GM12878 (cell line): ENCODE data around the gene MEI1. TPM values are rescaled to one million over a fixed set of nuclear protein-coding genes. Genes with fewer than 3 reads are reported as not detected.

Experiments
- ATAC-seq: fragments of 200-7000 bp; cut with Tn5 transposase; 3 replicates; pipeline ENCODE4 v1.9.1; 2020; ENCODE audit warnings: mild to moderate bottlenecking, moderate library complexity
- BruUV-seq: library from RNA; stranded (reverse); fragments of 400-500 nt; replicated peaks from 2 replicates; lab custom pipeline; 2021; lab: Mats Ljungman, UMichigan
- CTCF ChIA-PET: fragments of 300-600 bp; sonication (Branson Sonifier 250); formaldehyde crosslinking; extraction: SDS; loops from one replicate; lab custom pipeline; 2021; ENCODE audit warnings: inconsistent platforms; lab: Yijun Ruan, JAX
- POLR2A ChIA-PET: fragments of 350-600 bp; formaldehyde crosslinking; extraction: SDS; loops from one replicate; lab custom pipeline; 2021; ENCODE audit warnings: inconsistent platforms; lab: Charles Lee
- RAD21 ChIA-PET: fragments of 300-600 bp; sonication (Branson Sonifier 250); formaldehyde crosslinking; loops from one replicate; lab custom pipeline; 2023; ENCODE audit warnings: antibody characterized with exemption; ENCODE audit not compliant: unreplicated experiment; lab: Charles Lee
- SMC1A ChIA-PET: fragments of 300-600 bp; sonication (Branson Sonifier 250); formaldehyde crosslinking; loops from one replicate; lab custom pipeline; 2023; ENCODE audit not compliant: unreplicated experiment, uncharacterized antibody; lab: Charles Lee
- DNase-seq: peaks from one replicate; pipeline ENCODE4 v3.0.0-alpha.2; 2011; ENCODE audit warnings: low read depth, low spot score
- FAIRE-seq: peaks from 3 replicates; lab custom pipeline; 2011; peaks lifted over from hg19 to GRCh38; lab: Jason Lieb, UNC
- H2AFZ ChIP-seq: 2 replicates; pipeline ENCODE4 v1.6.0; 2011; ENCODE audit warnings: low read depth, low read length, control low read depth; ENCODE audit not compliant: control insufficient read depth
- H3K27ac ChIP-seq: 2 replicates; pipeline ENCODE4 v1.5.1; 2011; ENCODE audit warnings: control low read depth; ENCODE audit not compliant: control insufficient read depth, insufficient read depth
- H3K27me3 ChIP-seq, 2 experiments: replicated peaks in 1 of 2; 2 replicates each; pipeline versions ENCODE4 v1.6.0 to v1.6.1; 2011; ENCODE audit warnings: low read length in 1 of 2; ENCODE audit not compliant: control insufficient read depth in 2 of 2, insufficient read depth in 2 of 2
- H3K36me3 ChIP-seq, 2 experiments: 2 replicates each; pipeline ENCODE4 v1.5.1; 2011; ENCODE audit warnings: low read length in 1 of 2; ENCODE audit not compliant: control insufficient read depth in 2 of 2, insufficient read depth in 2 of 2
- H3K4me1 ChIP-seq: 2 replicates; pipeline ENCODE4 v1.6.1; 2011; ENCODE audit warnings: mild to moderate bottlenecking, low read length, moderate library complexity, mixed read lengths; ENCODE audit not compliant: control insufficient read depth, insufficient read depth
- H3K4me2 ChIP-seq: 2 replicates; pipeline ENCODE4 v1.6.0; 2011; ENCODE audit warnings: control low read depth; ENCODE audit not compliant: control insufficient read depth, insufficient read depth
- H3K4me3 ChIP-seq: fragments of 200-600 bp; sonication (generic); 2 replicates; pipeline ENCODE4 v1.5.1; 2016
- H3K79me2 ChIP-seq: 2 replicates; pipeline ENCODE4 v1.6.0; 2011; ENCODE audit warnings: low read length; ENCODE audit not compliant: control insufficient read depth, insufficient read depth
- H3K9ac ChIP-seq: 2 replicates; pipeline ENCODE4 v1.8.0; 2011; ENCODE audit warnings: low read length, control low read depth, mixed read lengths; ENCODE audit not compliant: control insufficient read depth, insufficient read depth
- H3K9me3 ChIP-seq: replicated peaks from 3 replicates; pipeline ENCODE4 v1.5.1; 2011; ENCODE audit warnings: mild to moderate bottlenecking, low read length; ENCODE audit not compliant: control insufficient read depth, insufficient read depth
- H4K20me1 ChIP-seq: 2 replicates; pipeline ENCODE4 v1.6.0; 2011; ENCODE audit not compliant: control insufficient read depth, insufficient read depth
- BMI1 ChIP-seq: fragments of 450-650 bp; IDR thresholded peaks from 2 replicates; pipeline ENCODE4 v1.6.1; 2016; ENCODE audit warnings: mild to moderate bottlenecking, moderate library complexity, borderline replicate concordance
- EED ChIP-seq: sonication (generic); IDR thresholded peaks from 2 replicates; pipeline ENCODE4 v1.6.1; 2016; ENCODE audit warnings: antibody characterized with exemption, low read depth
- ETV6 ChIP-seq, 2 experiments: fragments of 450-650 bp in 1 of 2; IDR thresholded peaks in 1 of 2; conservative IDR thresholded peaks in 1 of 2; 2 replicates each; pipeline ENCODE4 v1.6.1; 2014; ENCODE audit warnings: antibody characterized with exemption in 1 of 2, borderline replicate concordance in 1 of 2, low read depth in 1 of 2, mild to moderate bottlenecking in 1 of 2, moderate library complexity in 1 of 2
- KLF5 ChIP-seq: fragments of 450-650 bp; IDR thresholded peaks from 2 replicates; pipeline ENCODE4 v1.6.1; 2014; ENCODE audit warnings: mild to moderate bottlenecking; ENCODE audit not compliant: partially characterized antibody
- RAD51 ChIP-seq: fragments of 450-650 bp; IDR thresholded peaks from 2 replicates; pipeline ENCODE4 v1.6.1; 2016; ENCODE audit warnings: moderate library complexity, mild to moderate bottlenecking, inconsistent platforms
- RELA ChIP-seq: fragments of 450-650 bp; IDR thresholded peaks from 2 replicates; pipeline ENCODE4 v1.8.0; 2014; ENCODE audit warnings: borderline replicate concordance; ENCODE audit not compliant: partially characterized antibody
- RFX5 ChIP-seq: IDR thresholded peaks from 2 replicates; pipeline ENCODE4 v1.6.1; 2011; ENCODE audit warnings: low read depth, low read length, improper control_type of control experiment
- STAT1 ChIP-seq: fragments of 450-650 bp; conservative IDR thresholded peaks from 2 replicates; pipeline ENCODE4 v1.6.1; 2014; ENCODE audit warnings: antibody characterized with exemption, mild to moderate bottlenecking
- TAF1 ChIP-seq: IDR thresholded peaks from 2 replicates; pipeline ENCODE4 v1.6.1; 2011; ENCODE audit warnings: mild to moderate bottlenecking, low read depth, low read length, borderline replicate concordance
- WRNIP1 ChIP-seq: IDR thresholded peaks from 2 replicates; pipeline ENCODE4 v1.6.1; 2011; ENCODE audit warnings: low read depth, low read length, improper control_type of control experiment, borderline replicate concordance
- ZNF384 ChIP-seq: IDR thresholded peaks from 2 replicates; pipeline ENCODE4 v1.6.1; 2012; ENCODE audit warnings: low read depth, mild to moderate bottlenecking, low read length, improper control_type of control experiment, borderline replicate concordance
- ZNF622 ChIP-seq: fragments of 450-650 bp; IDR thresholded peaks from 2 replicates; pipeline ENCODE4 v1.6.1; 2017; ENCODE audit warnings: mild to moderate bottlenecking, inconsistent platforms
- WGBS: methylation state at CpG from one replicate; pipeline ENCODE4 v1.1.6; 2016; ENCODE audit warnings: low lambda C conversion rate; ENCODE audit not compliant: insufficient replicate concordance, insufficient coverage; ENCODE audit errors: missing lambda C conversion rate; 5-methylcytosine and 5-hydroxymethylcytosine counted together
- in situ Hi-C: fragments of 300-500 bp; cut with MboI; formaldehyde crosslinking; loops from 9 replicates; pipeline ENCODE4 v1.14.3; 2018; ENCODE audit warnings: mixed read lengths
- intact Hi-C: fragments of 100-400 bp; cut with micrococcal nuclease; formaldehyde crosslinking; loops from one replicate; pipeline ENCODE4 v1.14.2; 2022; ENCODE audit not compliant: unreplicated experiment
- polyA plus RNA-seq, 11 experiments: library from polyadenylated mRNA; depleted of rRNA in 4 of 11; unstranded in 6 of 11; stranded (reverse) in 5 of 11; fragments of >200 nt; fragmentation: Nextera tagmentation in 4 of 11; fragmentation: Illumina TruSeq in 1 of 11; extraction: Ambion mirVana in 4 of 11; extraction: Trizol in 1 of 11; gene quantifications; 1 replicate in 1 of 11; 2 replicates in 10 of 11; pipeline versions ENCODE4 v1.2.1 to v1.2.3, GENCODE V29; 2011 to 2016; ENCODE audit warnings: inconsistent platforms in 2 of 11, missing spikeins in 2 of 11, low read depth in 1 of 11
- total RNA-seq, 4 experiments: library from RNA; depleted of rRNA in 3 of 4; stranded (reverse); fragments of >200 nt in 3 of 4; fragmentation: Illumina TruSeq in 1 of 4; extraction: Trizol in 1 of 4; gene quantifications; 2 replicates each; pipeline versions ENCODE4 v1.2.1 to v1.2.3, GENCODE V29; 2013 to 2021
- TF ChIP-seq, protein P1 (sequence below): IDR thresholded peaks from 2 replicates; pipeline ENCODE4 v1.6.1; 2012; ENCODE audit warnings: low read length, inconsistent platforms
- TF ChIP-seq, protein P2 (sequence below): fragments of 450-650 bp; IDR thresholded peaks from 2 replicates; pipeline ENCODE4 v1.6.1; 2018; ENCODE audit warnings: mild to moderate bottlenecking, low read depth, moderate library complexity; ENCODE audit not compliant: partially characterized antibody
- TF ChIP-seq, protein P3 (sequence below): fragments of 450-650 bp; IDR thresholded peaks from 2 replicates; pipeline ENCODE4 v1.6.1; 2014; ENCODE audit warnings: mild to moderate bottlenecking
- TF ChIP-seq, protein P4 (sequence below): IDR thresholded peaks from 2 replicates; pipeline ENCODE4 v1.6.1; 2011; ENCODE audit warnings: borderline replicate concordance, low read depth, mild to moderate bottlenecking, moderate library complexity, low read length; ENCODE audit not compliant: insufficient read depth, poor library complexity, severe bottlenecking

The MEI1 gene
- total and polyA plus RNA-seq, 10 of the 15 experiments (the other 5 are each of a cell fraction or from before 2014, with no cell fraction given), result 27.9 to 48.9 (median 35.8) TPM

DNA sequence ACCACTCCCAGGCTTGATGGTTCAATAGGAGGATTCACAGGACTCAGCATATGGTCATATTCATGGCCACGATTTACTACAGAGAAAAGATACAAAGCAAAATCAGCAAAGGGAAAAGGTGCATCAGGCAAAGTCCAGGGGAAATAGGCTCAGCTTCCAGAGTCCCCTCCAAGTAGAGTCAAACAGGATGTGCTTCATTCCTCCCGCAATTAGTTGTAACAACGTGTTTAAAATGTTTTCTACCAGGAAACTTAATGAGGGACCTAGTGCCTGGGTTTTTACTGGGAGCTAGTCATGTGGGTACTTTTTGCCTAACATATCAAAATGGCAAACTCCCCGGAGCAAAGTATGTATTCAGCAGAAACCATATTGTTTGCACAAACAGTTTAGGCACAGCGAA is 118.7 kb downstream of the MEI1 start (continued):
- TF ChIP-seq, protein P1, sequence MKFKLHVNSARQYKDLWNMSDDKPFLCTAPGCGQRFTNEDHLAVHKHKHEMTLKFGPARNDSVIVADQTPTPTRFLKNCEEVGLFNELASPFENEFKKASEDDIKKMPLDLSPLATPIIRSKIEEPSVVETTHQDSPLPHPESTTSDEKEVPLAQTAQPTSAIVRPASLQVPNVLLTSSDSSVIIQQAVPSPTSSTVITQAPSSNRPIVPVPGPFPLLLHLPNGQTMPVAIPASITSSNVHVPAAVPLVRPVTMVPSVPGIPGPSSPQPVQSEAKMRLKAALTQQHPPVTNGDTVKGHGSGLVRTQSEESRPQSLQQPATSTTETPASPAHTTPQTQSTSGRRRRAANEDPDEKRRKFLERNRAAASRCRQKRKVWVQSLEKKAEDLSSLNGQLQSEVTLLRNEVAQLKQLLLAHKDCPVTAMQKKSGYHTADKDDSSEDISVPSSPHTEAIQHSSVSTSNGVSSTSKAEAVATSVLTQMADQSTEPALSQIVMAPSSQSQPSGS, result no peak
- TF ChIP-seq TAF1 (no peak), ETV6 (conservative IDR thresholded peaks at IDR 0.05 in 1 of 2, IDR thresholded peaks at IDR 0.05 in 1 of 2; ENCODE audit: borderline replicate concordance in 1 of 2, low read depth in 1 of 2) (no peak), EED (no peak), RAD51 (no peak), ZNF622 (no peak), KLF5 (no peak), WRNIP1 (no peak)
- TF ChIP-seq, all 136 proteins: peak for 0

DNA sequence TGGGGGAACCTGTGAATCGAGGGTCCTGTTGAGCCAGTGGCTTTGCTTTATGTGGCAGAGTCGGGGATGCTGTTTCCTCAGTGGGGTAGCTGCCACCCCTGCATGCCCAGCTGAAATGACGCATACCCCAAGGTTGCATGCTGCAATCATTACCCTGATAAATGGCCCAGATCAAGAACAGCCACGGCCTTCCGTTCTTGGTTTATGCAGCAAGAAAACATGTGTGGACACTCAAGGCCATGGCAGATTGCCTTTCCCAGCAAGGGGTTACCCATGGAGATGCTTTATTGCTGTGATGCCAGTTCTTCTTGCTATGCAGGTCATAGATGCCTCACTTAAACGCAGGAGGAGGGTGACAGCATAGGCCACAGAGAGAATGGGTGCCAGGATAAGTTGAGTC is 119.3 kb downstream of the MEI1 start:
- WGBS, result 73% methylated on average over 6 of the region's 6 CpGs
- CTCF ChIA-PET, result interaction anchor here (1.1 to 2.8 kb wide), 2 partner anchors 121 to 122 kb away, joined by 4 to 12 read pairs; no protein-coding TSS in a partner anchor
- no peaks in the 10 kb centered on the region for H3K27me3 ChIP-seq
- intact Hi-C loops (no loop called here), in situ Hi-C loops (no loop called here)
- H3K4me1 ChIP-seq, result no peaks in the 10 kb centered on the region; the same call in 1 of the 2 replicates
- no peak for ATAC-seq
- no peak for DNase-seq
- no peak overlapping the region for H2AFZ ChIP-seq
- POLR2A ChIA-PET, result no interaction called here
- no peaks in the 10 kb centered on the region for H3K9me3 ChIP-seq
- no peak overlapping the region for H3K9ac ChIP-seq
- no TSS peak for BruUV-seq
- peaks cover 9 to 19% of the 10 kb centered on the region in 2 experiments for H3K36me3 ChIP-seq
- H3K27ac ChIP-seq, result no peak overlapping the region
- FAIRE-seq, result no peak
- no peaks in the 10 kb centered on the region for H3K79me2 ChIP-seq
- H4K20me1 ChIP-seq, result no peaks in the 10 kb centered on the region
- H3K4me2 ChIP-seq, result no peak overlapping the region
- H3K4me3 ChIP-seq, result no peak overlapping the region
- SMC1A ChIA-PET, result interaction anchor here (1.3 to 2.3 kb wide), 3 partner anchors 13 to 121 kb away, joined by 4 to 10 read pairs (median 5); no protein-coding TSS in a partner anchor
- RAD21 ChIA-PET, result interaction anchor here (1.0 to 1.5 kb wide), 2 partner anchors 122 kb away, joined by 3 read pairs; no protein-coding TSS in a partner anchor
- no peak for TF ChIP-seq KLF5
- no peak for TF ChIP-seq STAT1
- TF ChIP-seq, protein P2, sequence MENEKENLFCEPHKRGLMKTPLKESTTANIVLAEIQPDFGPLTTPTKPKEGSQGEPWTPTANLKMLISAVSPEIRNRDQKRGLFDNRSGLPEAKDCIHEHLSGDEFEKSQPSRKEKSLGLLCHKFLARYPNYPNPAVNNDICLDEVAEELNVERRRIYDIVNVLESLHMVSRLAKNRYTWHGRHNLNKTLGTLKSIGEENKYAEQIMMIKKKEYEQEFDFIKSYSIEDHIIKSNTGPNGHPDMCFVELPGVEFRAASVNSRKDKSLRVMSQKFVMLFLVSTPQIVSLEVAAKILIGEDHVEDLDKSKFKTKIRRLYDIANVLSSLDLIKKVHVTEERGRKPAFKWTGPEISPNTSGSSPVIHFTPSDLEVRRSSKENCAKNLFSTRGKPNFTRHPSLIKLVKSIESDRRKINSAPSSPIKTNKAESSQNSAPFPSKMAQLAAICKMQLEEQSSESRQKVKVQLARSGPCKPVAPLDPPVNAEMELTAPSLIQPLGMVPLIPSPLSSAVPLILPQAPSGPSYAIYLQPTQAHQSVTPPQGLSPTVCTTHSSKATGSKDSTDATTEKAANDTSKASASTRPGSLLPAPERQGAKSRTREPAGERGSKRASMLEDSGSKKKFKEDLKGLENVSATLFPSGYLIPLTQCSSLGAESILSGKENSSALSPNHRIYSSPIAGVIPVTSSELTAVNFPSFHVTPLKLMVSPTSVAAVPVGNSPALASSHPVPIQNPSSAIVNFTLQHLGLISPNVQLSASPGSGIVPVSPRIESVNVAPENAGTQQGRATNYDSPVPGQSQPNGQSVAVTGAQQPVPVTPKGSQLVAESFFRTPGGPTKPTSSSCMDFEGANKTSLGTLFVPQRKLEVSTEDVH, result no peak
- no peak for TF ChIP-seq BMI1
- TF ChIP-seq, protein P3, sequence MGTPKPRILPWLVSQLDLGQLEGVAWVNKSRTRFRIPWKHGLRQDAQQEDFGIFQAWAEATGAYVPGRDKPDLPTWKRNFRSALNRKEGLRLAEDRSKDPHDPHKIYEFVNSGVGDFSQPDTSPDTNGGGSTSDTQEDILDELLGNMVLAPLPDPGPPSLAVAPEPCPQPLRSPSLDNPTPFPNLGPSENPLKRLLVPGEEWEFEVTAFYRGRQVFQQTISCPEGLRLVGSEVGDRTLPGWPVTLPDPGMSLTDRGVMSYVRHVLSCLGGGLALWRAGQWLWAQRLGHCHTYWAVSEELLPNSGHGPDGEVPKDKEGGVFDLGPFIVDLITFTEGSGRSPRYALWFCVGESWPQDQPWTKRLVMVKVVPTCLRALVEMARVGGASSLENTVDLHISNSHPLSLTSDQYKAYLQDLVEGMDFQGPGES, result no peak
- no peak for TF ChIP-seq RFX5
- TF ChIP-seq, protein P4, sequence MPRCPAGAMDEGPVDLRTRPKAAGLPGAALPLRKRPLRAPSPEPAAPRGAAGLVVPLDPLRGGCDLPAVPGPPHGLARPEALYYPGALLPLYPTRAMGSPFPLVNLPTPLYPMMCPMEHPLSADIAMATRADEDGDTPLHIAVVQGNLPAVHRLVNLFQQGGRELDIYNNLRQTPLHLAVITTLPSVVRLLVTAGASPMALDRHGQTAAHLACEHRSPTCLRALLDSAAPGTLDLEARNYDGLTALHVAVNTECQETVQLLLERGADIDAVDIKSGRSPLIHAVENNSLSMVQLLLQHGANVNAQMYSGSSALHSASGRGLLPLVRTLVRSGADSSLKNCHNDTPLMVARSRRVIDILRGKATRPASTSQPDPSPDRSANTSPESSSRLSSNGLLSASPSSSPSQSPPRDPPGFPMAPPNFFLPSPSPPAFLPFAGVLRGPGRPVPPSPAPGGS, result no peak
- no peak for TF ChIP-seq RELA
- TF ChIP-seq ZNF384, result no peak
